Superior temporal gyrus (tissue), 1 donor: ENCODE results near the gene RPS28.
"Not testable (repeated sequence)": the region's sequence is repeated elsewhere in the genome, so short reads cannot be mapped to it uniquely, and the experiment has no call there.

ENCODE experiments used
- DNase-seq: peaks from one replicate; pipeline ENCODE4 v3.0.0-alpha.2; 2016; ENCODE audit errors: extremely low spot score

RPS28 gene

DNA sequence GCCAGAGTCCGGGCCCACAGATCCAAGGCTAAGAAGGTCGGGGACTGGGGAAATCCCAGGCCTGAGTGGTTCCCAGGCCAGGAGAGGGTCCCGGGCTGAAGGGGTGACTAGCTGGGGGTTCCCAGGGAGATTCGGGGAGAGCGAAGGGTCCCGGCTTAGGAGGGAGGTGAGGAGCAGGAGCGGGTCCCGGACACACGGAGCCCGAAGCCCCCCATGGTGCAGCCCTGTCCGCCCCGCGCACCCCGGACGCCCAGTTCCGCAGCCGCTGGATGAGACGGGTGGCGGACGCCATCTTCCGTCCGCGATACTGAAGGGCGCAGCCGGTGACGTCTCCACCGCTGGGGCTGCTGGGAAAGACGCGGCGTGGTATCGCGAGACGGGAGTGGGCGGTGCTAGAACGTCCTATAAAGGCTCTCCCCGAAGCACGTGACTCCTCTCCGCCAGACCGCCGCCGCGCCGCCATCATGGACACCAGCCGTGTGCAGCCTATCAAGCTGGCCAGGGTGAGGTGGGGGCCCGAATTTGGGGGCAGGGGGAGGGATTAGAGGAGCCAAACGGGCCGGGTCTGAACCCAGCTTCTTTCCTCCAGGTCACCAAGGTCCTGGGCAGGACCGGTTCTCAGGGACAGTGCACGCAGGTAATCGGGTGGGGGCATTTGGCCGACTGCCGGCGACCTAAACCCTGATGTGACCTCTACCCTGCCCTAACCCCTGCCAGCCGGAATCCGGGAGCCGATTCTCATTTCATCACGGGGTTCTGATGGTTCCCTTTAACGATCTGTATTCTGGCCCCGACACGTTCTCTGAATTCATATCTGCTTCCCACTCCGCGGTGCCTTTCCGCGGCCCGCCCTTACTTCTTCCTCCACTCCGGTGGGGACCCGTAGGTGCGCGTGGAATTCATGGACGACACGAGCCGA is at the start of gene RPS28, which contains the start of gene NDUFA7:
RPS28 (plus strand) TSS at position 430 of the 919 bp plus-strand sequence; CDS start at position 465, 35 bp downstream.
NDUFA7 (minus strand) TSS at position 309 of the 919 bp plus-strand sequence; CDS start at position 292, 17 bp downstream.
- peak; percentile 99 for DNase-seq

GRCh38 chr19:8276508-8276907 is 44.8 kb upstream of the RPS28 start:
- DNase-seq, result not testable (repeated sequence)

- not testable (repeated sequence) for DNase-seq
Observed at GRCh38 chr19:8291337-8291736, 30.0 kb upstream of the RPS28 start.

DNA sequence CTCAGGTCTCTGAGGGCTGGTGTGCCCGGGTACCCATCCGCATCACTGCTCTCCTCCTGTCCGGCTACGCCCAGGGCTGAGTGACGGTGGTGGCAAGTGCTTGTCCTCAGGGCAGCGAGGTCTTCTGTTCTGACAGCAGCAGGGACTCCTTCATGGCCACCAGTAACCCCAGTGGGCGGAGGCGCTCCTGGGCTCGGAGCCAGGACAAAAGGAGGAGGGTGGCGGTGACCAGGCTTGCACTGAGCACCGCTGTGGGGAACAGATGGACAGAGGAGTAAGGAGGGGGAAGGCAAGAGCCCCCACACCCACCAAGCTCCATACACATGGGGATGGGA is 19.0 kb upstream of the RPS28 start:
- DNase-seq, result no peak

- no peak for DNase-seq
Observed at GRCh38 chr19:8302734-8303133, 18.6 kb upstream of the RPS28 start.

- no peak for DNase-seq
Observed at GRCh38 chr19:8304841-8305621, 16.3 kb upstream of the RPS28 start.

- DNase-seq, result no peak
Observed at GRCh38 chr19:8305798-8306197, 15.5 kb upstream of the RPS28 start.

GRCh38 chr19:8306235-8307054 is 14.9 kb upstream of the RPS28 start:
- DNase-seq, result no peak

DNA sequence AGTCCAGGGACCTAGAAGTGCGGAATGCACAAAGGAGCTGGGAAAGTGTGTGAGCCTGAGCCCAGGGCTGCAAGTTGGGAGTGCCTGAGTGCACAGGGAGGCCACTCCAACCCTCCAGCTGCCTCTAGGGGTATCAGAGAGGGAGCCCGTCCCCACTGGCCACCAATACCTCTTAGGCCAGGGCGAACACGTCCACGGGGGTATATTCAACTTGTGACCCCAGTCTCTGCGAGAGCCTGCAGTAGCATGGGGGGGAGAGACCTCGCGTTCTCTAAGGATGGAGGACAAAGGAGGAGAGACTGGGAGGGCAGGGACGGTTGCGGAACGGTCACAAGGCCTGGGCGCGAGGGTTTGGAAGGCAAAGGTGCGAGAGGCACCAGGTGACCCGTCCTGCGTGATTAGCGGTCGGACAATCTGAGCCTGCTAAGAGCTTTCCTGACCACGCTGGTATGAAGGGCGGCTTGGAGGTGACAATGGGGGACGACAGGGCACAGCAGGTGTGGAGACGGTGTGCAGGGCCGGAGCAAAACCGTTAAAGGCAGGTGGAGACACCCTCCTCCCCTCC is 13.8 kb upstream of the RPS28 start:
- DNase-seq, result no peak

- peak; percentile 95 for DNase-seq
Observed at GRCh38 chr19:8307965-8308866, 13.1 kb upstream of the RPS28 start, which contains the start of gene CD320. Gene CD320, minus strand, starts transcription at chr19:8308358. Its CDS starts 68 bp downstream, at chr19:8308290.

DNA sequence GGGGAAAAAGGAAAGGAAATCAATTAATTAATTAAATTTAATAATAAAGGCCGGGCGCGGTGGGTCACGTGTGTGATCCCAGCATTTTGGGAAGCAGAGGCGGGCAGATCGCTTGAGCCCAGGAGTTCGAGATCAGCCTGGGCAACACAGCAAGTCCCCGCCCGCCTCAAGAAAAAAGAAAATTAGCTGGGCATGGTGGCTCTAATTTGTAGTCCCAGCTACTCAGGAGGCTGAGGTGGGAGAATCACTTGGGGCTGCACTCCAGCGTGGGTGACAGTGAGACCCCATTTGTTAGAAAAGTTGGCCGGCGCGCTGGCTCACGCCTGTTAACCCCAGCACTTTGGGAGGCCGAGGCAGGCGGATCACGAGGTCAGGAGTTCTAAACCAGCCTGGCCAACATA is 12.4 kb upstream of the RPS28 start:
- no peak for DNase-seq

DNA sequence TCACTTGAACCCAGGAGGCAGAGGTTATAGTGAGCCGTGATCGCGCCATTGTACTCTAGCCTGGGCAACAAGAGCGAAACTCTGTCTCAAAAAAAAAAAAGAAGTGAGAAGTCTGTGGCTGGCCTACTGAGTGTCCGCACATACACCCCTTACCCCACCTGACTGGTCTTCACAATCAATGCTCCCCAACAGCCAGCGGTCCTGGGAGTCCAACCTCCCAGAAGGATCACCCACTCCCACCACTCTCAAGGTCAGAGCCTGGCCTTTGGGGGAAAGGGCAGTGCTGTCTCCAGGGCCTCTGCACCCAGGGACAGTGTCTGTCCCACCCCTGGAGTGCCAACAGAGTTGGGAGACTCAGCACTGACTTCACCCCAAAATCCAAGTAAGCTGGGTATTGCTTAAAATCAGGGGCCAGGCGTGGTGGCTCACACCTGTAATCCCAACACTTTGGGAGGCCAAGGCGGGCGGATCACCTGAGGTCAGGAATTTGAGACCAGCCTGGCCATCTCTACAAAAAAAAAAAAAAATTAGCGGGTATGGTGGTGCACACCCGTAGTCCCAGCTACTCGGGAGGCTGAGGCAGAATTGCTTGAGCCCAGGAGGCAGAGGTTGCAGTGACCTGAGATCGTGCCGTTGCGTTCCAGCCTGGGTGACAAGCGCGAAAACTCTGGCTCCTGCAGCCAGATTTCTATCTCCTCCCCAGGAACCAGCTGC is 10.8 kb upstream of the RPS28 start:
- DNase-seq, result no peak

DNA sequence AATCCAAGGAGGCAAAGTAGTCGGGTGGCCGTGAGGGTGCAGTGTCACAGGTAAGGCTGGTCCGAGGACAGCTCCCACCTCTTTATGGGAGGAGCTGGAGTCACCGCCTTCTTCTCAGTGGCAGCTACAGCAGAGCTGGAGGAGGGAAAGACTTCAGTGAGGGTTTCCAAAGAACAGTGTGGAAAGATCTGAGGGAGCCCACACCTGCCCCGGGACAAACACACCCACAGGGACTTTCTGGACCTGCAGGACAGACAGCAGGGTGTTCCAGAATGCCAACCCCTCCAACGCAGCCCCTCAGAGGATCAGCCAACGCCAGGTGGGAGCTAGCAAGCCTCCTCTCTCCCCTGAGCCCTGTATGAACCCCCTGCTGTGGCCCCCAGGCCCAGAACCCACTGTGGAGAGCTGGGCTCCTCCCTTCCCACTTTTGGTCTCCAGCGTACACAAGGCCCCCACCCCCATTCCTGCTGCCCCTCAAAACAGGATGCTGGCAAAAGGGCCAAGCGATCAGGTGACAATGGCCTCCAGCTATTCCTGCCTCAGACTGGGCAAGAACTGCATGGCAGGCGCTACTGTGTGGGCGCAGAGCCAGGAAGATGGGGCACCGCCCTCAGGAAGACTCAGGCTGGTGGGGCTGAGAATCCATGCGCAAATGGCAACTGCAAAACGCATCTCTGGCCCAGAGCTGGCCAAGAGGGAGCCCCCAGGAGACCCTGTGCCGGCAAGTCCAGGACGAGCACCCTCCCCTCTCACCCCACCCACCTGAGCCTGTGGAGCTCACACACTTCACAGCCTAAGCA is 9.6 kb upstream of the RPS28 start:
- DNase-seq, result no peak

DNA sequence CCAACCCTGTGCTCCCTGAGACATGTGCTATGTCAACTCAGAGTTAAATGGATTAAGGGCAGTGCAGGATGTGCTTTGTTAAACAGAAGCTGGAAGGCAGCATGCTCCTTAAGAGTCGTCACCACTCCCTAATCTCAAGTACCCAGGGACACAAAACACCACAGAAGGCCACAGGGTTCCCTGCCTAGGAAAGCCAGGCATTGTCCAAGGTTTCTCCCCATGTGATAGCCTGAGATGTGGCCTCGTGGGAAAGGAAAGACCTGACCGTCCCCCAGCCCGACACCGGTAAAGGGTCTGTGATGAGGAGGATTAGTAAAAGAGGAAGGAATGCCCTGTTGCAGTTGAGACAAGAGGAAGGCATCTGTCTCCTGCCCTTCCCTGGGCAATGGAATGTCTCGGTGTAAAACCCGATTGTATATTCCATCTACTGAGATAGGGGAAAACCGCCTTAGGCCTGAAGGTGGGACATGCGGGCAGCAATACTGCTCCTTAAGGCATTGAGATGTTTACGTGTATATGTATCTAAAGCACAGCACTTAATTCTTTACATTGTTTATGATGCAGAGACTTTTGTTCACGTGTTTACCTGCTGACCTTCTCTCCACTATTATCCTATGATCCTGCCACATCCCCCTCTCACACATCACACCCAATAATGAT is 6.2 kb upstream of the RPS28 start:
- not testable (repeated sequence) for DNase-seq

DNA sequence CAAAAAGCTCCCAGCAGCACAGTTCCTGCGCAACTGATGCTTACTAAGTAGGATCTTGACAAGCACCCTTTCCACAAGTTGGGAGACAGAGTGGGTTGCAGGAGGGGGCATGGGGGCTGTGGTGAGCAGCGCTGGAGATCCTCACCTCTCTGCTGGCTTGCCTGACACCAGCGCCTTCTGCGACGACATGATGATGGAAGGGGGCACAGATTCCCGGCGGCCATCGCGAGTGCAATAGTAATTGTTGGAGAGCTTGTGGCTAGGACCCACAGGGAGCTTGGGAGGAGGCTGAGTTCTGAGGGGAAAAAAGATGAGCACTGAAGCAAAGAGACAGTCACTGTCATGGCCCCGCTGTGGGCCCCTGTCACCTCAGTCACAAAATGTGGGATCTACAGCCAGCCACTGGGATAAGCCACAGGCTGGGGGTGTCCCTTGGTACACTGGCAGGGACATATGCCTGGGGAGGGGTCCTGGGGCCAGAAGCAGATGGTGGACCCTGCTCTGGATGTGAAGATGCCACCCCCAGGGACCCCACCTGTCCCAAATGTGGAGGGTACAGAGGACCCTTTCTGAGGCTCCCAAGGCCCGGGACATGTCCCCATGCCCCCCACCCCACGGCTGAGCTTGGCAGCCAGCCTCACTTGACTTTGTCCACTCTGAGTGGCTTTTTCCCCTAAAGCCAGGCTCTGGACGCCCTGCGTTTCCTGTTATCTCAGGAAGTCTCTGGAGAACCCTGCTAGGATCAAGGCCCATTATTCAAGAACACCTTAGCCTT is 4.8 kb upstream of the RPS28 start:
- no peak for DNase-seq

DNA sequence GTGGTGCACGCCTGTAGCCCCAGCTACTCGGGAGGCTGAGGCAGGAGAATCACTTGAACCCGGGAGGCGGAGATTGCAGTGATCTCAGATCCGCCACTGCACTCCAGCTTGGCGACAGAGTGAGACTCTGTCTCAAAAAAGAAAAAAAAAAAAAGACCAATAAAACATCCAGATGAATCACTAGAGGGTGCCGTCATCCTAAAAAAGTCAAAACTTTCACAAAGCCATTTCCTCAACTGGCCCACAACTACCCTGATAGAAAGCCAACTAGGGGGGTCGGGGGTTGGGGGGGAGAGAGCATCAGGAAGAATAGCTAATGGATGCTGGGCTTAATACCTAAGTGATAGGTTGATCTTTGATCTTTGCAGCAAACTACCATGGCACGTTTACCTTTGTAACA is 2.5 kb upstream of the RPS28 start:
- not testable (repeated sequence) for DNase-seq

DNA sequence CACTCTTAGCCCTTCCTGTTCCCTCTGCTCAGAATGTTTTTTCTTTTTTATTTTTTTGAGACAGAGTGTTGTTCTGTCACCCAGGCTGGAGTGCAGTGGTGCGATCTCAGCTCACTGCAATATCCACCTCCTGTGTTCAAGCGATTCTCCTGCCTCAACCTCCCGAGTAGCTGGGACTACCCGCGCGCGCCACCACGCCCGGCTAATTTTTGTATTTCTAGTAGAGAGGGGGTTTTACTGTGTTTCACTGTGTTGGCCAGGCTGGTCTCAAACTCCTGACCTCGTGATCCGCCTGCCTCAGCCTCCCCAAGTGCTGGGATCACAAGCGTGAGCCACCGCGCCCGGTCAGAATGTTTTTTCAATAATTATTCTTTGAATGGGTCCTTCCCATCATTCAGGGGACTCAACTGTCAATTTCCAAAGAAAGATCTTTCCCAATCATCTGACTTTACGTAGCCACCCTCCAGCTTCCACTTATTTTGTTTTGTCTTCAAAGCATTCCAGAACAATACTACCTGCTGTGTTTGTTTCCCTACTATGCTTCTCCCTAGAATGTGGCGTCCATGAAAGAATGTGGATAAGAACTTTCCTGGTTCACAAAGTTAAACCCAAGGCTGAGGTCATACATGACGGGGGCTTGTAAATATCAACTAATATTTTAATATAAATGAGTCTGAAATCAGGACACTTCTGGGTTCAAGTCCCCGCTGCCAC is 1.3 kb upstream of the RPS28 start:
- DNase-seq, result no peak
